EH (cell line): ENCODE results near the gene CEP78.
A peak's percentile ranks its signal among the peaks of the same experiment; 100 is the strongest.

Experiments
- DNase-seq: peaks from one replicate; pipeline ENCODE4 v3.0.0-alpha.2; 2015; ENCODE audit warnings: low read depth

The CEP78 gene

DNA sequence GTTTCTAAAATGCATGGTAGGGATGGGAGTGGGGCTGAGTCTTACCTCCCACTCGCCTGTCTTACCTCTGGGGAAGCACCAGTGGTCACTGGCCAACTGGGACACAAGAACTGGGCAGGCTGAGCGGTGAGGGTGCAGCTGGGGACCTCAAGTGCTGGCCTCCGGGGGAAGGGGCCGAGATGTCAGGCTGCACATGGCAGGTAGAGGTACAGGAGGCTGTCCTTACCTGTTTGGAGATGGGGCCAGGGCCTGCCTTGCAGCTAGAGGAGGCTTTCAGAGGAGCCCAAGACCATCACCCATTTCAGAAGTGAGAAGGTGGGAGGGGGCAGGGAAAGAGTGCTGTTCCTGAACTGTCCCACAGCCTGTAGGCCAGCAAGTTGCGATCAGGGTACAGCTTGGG is 75.2 kb downstream of the CEP78 start:
- DNase-seq, result no peak

GRCh38 chr9:78311886-78312524 is 76.1 kb downstream of the CEP78 start:
- no peak for DNase-seq

DNA sequence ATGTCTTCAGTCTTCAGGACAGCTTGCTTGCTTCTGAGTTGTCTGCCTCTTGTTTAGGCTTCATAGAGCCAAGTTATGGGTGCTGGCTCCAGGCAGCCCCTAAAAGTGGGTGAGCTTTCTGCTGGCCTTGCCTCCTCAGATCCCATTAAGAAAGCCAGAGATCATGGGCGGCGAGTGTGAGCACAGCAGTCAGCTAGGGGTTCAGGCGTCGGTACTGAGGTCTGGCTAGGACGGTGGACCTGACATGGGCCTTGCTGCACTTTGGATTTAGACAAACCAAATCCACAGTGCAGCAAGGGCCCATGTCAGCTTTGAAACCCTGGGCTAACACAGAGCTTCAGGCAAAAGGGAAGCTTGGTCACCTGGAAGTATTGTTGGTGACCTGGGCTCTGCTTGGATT is 78.7 kb downstream of the CEP78 start:
- DNase-seq, result no peak

GRCh38 chr9:78314953-78315870 is 79.3 kb downstream of the CEP78 start:
- DNase-seq, result peak; percentile 80

DNA sequence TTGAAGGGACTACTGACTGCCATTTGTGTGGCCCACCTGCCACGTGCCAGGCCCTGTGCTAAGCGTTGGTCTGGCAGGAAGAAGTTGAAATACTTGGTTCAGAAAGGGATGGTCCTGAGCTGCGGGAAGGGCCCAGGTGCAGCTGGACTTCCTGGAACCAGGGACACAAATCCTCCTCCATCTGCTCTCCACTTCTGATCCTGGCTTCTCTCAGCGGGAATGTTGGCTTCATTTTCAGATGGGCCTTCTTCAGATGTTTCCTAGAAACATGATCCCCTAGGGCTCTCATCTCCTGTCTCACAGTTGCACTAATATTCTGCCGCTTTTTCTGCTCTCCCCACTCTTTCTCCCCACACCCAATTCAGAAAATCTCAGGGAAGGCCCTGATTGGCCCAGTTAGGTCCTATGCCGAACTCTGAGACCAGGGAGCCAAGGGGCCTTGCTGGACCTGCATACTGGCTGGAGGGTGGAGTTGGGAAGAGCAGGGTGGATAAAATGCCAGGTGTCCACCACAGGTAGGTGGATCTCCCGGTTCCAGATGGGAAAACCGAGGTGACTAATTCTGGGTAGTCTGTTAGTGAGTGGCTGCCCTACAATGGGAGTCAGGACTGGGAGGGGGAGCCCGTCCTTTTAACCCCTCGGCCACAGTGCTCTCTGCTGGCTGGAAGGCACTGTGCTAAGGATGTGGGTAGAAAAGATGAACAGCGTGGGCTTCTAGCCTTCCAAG is 80.5 kb downstream of the CEP78 start:
- no peak for DNase-seq

DNA sequence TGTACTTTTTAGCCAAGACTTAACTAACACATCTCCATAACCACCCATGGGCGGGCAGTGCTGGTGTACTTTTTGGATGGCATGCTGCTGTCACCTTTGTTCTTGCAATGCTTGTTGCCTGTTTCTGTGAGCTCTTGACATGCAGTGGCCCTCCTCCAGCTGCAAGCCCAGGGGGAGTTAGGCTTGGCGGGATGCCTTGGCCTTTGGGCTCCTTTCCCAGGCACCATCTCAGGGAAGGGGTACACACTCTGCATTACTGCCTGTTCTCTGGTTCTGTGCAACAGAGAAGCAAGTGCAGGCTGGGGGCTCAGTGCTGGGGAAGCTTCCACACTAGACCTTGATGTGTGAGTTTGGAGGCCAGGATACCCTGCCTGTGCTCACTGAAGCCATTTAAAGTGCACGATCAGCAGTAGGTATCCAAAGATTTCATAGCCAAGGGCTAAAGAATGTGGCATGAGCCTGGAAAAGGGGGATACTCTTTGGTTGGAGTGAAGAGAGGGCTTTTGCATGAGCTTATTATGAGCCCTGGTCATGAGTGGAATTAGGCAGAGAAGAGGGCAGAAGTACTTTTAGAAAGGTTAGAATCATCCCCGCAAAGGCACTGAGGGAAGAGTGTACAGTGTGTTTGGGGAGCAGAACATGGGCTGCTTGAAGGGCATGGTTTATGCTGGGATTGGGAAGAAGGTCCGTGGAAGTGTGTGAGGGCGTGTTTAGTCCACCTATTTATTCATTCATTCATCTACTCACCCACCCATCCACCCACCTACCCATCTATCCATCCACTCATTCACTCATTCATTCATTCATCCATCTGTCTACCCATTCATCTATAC is 83.5 kb downstream of the CEP78 start:
- DNase-seq, result no peak

DNA sequence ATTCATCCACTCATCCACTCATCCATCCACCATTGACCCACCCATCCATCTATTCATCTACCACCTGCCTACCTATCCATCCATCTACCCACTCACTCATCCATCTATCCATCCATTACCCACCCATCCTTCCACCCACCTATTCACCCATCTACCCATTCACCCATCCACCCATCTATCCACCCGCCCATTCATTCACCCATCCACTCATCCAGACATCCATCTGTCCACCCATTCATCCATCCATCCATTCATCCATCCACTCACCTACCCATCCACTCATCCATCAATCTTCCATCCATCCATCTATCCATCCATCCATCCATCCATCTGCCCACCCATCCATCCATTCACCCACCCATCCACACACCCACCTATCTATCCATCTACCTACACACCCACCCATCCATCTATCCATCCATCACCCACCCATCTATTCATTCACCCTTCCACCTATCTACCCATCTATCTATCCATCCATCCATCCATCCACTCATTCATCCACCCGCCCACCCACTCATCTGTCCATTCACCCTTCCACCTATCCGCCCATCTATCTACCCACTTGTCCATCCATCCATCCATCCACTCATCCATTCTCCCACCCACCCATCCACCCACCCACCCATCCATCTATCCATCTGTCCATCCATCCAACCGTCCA is 84.3 kb downstream of the CEP78 start:
- DNase-seq, result no peak

- no peak for DNase-seq
Observed at GRCh38 chr9:78320875-78321496, 85.1 kb downstream of the CEP78 start.

GRCh38 chr9:78321505-78321904 is 85.6 kb downstream of the CEP78 start:
- no peak for DNase-seq

GRCh38 chr9:78324068-78324650 is 88.3 kb downstream of the CEP78 start:
- no peak for DNase-seq

DNA sequence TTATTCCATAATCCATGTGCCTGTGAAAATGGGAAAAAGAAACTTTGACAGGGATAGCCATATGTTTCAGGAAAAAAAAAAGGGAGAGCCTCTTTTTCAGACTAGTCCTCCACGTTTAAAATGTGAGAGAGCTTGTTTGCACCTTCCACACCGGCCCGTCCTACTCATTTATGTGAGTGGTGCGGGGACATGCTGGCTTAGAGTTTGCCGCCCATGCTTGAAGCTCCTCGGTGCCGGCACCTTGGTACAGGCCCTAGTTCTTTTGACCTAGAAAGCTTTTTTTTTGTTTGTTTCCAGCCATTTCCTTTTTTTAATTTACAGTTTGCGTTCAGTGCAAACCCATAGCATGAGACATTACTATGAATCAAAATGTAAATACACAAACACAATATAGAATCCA is 88.8 kb downstream of the CEP78 start:
- no peak for DNase-seq

GRCh38 chr9:78325343-78325742 is 89.5 kb downstream of the CEP78 start:
- DNase-seq, result peak; percentile 46

GRCh38 chr9:78325846-78326360 is 90.0 kb downstream of the CEP78 start:
- no peak for DNase-seq

DNA sequence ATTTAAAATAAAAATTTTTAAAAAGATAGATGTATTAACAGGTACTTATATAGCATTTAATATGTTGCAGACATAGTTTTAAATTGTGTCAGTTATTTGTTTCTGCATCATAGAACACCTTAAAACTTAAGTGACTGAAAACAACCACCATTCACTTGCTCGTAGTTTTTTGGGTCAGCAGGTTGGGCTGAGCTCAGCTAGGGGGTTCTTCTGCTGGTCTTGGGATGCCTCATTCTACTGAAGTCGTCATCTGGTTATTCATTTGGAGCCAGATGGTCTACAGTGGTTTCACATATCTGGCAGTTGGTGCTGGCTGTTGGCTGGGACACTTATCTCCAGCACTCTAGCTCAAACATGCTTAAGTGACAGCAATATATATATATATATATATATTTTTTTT is 90.7 kb downstream of the CEP78 start:
- DNase-seq, result no peak
